Measurements from ENCODE around the gene FGF11.

DNA sequence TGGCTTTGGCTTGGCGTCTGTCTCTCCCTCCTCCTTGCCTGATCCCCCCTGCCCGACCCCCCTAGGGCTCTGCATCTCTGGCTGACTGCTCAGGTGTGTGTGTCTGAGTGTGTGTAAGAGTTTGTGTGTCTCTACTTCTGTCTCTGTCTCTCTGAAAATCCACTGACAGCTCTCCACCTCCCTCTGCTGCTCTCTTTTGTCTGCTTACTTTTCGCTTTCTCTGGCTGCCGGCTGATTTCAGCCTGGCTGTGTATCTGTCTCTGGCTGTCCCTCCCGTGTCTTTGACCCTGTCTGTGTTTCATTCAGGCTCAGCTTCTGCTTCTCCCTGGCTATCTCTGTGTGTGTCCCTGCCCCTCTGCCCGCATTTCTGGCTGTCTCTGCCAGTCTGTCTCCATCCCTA is 23.0 kb upstream of the FGF11 start:
- TF ChIP-seq, protein P1, sequence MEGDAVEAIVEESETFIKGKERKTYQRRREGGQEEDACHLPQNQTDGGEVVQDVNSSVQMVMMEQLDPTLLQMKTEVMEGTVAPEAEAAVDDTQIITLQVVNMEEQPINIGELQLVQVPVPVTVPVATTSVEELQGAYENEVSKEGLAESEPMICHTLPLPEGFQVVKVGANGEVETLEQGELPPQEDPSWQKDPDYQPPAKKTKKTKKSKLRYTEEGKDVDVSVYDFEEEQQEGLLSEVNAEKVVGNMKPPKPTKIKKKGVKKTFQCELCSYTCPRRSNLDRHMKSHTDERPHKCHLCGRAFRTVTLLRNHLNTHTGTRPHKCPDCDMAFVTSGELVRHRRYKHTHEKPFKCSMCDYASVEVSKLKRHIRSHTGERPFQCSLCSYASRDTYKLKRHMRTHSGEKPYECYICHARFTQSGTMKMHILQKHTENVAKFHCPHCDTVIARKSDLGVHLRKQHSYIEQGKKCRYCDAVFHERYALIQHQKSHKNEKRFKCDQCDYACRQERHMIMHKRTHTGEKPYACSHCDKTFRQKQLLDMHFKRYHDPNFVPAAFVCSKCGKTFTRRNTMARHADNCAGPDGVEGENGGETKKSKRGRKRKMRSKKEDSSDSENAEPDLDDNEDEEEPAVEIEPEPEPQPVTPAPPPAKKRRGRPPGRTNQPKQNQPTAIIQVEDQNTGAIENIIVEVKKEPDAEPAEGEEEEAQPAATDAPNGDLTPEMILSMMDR (IDR thresholded peaks at IDR 0.05), result no peak
- no peak for TF ChIP-seq POLR2A (IDR thresholded peaks at IDR 0.05)

Data from heart left ventricle (tissue), 13 donors.